Tibial nerve (tissue), 4 donors: Measurements from ENCODE around the gene TRIM52. TPM values are rescaled to one million over a fixed set of nuclear protein-coding genes. Genes with fewer than 3 reads are reported as not detected.
"Not testable (repeated sequence)": the region's sequence is repeated elsewhere in the genome, so short reads cannot be mapped to it uniquely, and the experiment has no call there.

ENCODE experiments used
- DNase-seq, 2 donors: peaks; one replicate each; pipeline ENCODE4 v3.0.0-alpha.2; 2019; ENCODE audit warnings: low spot score in 2 of 2
- H3K27ac ChIP-seq, 4 donors: fragments of 200-600 bp; sonication (generic) in 3 of 4; one replicate each; pipeline ENCODE4 v1.5.1; 2017 to 2019; ENCODE audit warnings: mild to moderate bottlenecking in 1 of 4
- H3K27me3 ChIP-seq, 2 donors: fragments of 200-600 bp; sonication (generic) in 1 of 2; one replicate each; pipeline versions ENCODE4 v1.5.1 to v1.6.0; 2017 to 2019
- H3K36me3 ChIP-seq, 3 donors: fragments of 200-600 bp; sonication (generic); one replicate each; pipeline ENCODE4 v1.5.1; 2018 to 2019
- H3K4me1 ChIP-seq, 4 donors: fragments of 200-600 bp; sonication (generic) in 3 of 4; one replicate each; pipeline ENCODE4 v1.5.1; 2017 to 2019
- H3K4me3 ChIP-seq, 4 donors: fragments of 200-600 bp; sonication (generic) in 3 of 4; one replicate each; pipeline ENCODE4 v1.5.1; 2017 to 2019; ENCODE audit warnings: mild to moderate bottlenecking in 1 of 4, moderate library complexity in 1 of 4
- H3K9me3 ChIP-seq, 4 donors: fragments of 200-600 bp; sonication (generic) in 3 of 4; one replicate each; pipeline ENCODE4 v1.5.1; 2017 to 2019
- CTCF ChIP-seq, 5 experiments: fragments of 200-600 bp in 3 of 5; fragments of 450-650 bp in 2 of 5; sonication (generic) in 3 of 5; IDR thresholded peaks; one replicate each; pipeline ENCODE4 v1.5.1; 2016 to 2019; ENCODE audit warnings: antibody characterized with exemption in 5 of 5, mild to moderate bottlenecking in 3 of 5, moderate library complexity in 2 of 5
- EP300 ChIP-seq, 2 donors: sonication (generic); formaldehyde crosslinking; IDR thresholded peaks; one replicate each; pipeline ENCODE4 v1.6.1; 2017; ENCODE audit warnings: antibody characterized with exemption in 2 of 2, mild to moderate bottlenecking in 1 of 2
- POLR2A ChIP-seq, 2 donors: fragments of 450-650 bp; IDR thresholded peaks; one replicate each; pipeline ENCODE4 v1.6.1; 2017; ENCODE audit warnings: antibody characterized with exemption in 2 of 2, mild to moderate bottlenecking in 2 of 2, moderate library complexity in 2 of 2
- WGBS, 2 donors: methylation state at CpG; one replicate each; pipeline ENCODE4 v1.1.5; 2018; 5-methylcytosine and 5-hydroxymethylcytosine counted together
- total RNA-seq, 4 donors: library from RNA; depleted of rRNA; stranded (reverse); fragments of >200 nt; gene quantifications; one replicate each; pipeline ENCODE4 v1.1.0, GENCODE V29; 2016

TRIM52 gene
- total RNA-seq: 10 to 100 TPM; 12.3 to 20.3 (median 16.4) TPM

DNA sequence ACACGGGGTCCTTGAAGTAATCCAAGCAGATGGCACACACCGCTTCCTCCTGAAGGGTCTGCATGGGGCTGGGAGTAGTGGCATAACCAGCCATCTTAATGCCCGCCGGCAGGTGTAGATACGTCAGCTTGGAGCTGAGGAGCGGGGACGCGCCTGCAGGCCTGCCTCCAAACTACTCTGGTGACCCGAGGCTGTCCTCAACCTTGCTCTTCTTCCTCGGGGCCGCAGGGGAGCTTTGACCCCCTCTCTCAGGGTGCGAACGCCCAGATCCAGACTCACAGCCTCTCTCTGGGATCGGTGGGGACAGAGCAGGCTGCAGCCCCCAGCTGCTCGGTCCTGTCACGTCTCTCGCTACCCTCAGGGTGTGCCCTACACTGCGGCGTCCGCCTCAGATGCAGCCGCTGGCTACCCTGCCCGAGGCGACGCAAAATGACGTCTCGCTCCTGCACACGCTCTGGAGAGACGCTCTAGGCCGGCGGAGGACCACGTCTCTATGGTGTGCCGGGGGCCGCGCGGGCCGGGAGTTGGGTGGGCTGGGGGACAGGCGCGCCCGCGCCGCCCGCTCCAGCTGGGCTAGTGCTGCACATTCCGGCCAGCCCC is at the start of gene TRIM52:
Gene TRIM52 (minus strand): TSS at position 424 of the 600 bp plus-strand sequence. CDS start 330 bp downstream, at position 94.
- H3K9me3 ChIP-seq: no peaks in the 10 kb centered on the region
- peaks cover 0 to 65% (median 39%) of the 10 kb centered on the region in 4 donors for H3K4me1 ChIP-seq
- 0% methylated on average over 23 to 26 of the region's 43 CpGs for WGBS, 2 donors
- peak within 1 kb of the TSS; percentile 55 to 93 (median 82) for H3K4me3 ChIP-seq
- H3K27ac ChIP-seq: peak within 1 kb of the TSS; percentile 77 to 100 (median 98)
- no peaks in the 10 kb centered on the region for H3K27me3 ChIP-seq
- TF ChIP-seq EP300 (IDR thresholded peaks at IDR 0.05) (peak in 1 of 2 donors; percentile 95), POLR2A (IDR thresholded peaks at IDR 0.05) (peak; percentile 76 to 78), CTCF (IDR thresholded peaks at IDR 0.05) (peak in 1 of 5 experiments; percentile 21)
- peaks cover 0 to 21% (median 0%) of the 10 kb centered on the region in 3 donors for H3K36me3 ChIP-seq
- peak; percentile 73 to 82 for DNase-seq

GRCh38 chr5:181287331-181287730 is 26.4 kb upstream of the TRIM52 start:
- 77 to 79% methylated on average over 1 of the region's 1 CpG for WGBS, 2 donors
- H3K27ac ChIP-seq: not testable (repeated sequence)

GRCh38 chr5:181285962-181286705 is 25.2 kb upstream of the TRIM52 start:
- not testable (repeated sequence) for DNase-seq, H3K4me1 ChIP-seq, H3K27ac ChIP-seq, H3K9me3 ChIP-seq, H3K4me3 ChIP-seq, H3K27me3 ChIP-seq
- WGBS, 2 donors: 95% methylated on average over 9 to 10 of the region's 10 CpGs
- H3K36me3 ChIP-seq: peaks cover 0 to 15% (median 0%) of the 10 kb centered on the region in 3 donors

More at GRCh38 chr5:181287331-181287730, 26.4 kb upstream of the TRIM52 start:
- not testable (repeated sequence) for DNase-seq, H3K4me3 ChIP-seq, H3K4me1 ChIP-seq, H3K9me3 ChIP-seq, H3K27me3 ChIP-seq
- peaks cover 0 to 15% (median 0%) of the 10 kb centered on the region in 3 donors for H3K36me3 ChIP-seq

DNA sequence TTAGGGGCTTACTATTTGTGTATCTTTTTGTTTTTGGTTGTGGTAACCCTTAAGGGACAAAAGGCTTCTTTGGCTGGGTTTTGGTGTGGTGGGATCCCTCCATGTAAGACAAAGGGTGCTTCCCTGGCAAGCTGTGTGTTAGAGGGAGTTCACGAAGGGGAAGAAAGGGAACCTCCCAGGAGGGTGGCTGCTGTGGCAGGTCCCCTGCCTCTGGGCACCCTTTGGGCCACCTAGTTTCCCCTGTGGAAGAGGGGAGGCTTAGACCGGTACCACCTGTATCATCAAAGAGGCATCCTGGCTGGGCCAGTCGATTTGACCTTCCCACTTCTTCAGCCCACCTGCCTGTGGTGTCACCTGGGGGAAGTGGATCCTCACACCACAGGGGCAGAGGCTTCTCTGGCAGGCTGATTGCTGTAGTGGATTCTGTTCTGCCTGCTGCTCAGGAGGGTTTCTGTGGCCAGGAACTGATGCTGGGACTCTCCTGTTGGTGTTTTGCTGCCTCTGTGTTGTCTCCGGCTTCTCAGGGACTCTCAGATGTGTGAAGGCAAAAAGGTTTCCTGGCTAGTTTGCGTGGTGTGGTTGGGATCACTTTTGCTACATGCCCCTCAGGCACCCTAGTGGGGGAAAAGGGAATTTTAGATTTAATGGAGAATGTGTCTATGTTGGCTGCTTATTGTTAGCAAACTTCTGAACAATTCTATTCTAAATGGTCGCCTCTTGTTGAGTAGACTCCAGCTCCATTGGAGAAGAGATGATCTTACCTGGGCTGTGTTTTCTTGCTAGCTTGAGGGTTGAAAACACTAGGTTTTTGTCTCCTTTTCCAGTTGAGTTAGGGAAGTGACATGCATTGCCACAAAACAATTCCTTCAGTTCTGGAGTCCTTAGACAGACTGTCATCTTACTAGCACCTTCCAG is 23.2 kb upstream of the TRIM52 start:
- WGBS, 2 donors: 55 to 64% methylated on average over 5 to 6 of the region's 6 CpGs
- not testable (repeated sequence) for H3K4me3 ChIP-seq, DNase-seq, H3K9me3 ChIP-seq, H3K27me3 ChIP-seq, H3K27ac ChIP-seq, H3K4me1 ChIP-seq
- peaks cover 0 to 15% (median 0%) of the 10 kb centered on the region in 3 donors for H3K36me3 ChIP-seq
- TF ChIP-seq CTCF (IDR thresholded peaks at IDR 0.05): peak in 1 of 5 experiments; percentile 17

- no peak overlapping the region for H3K4me3 ChIP-seq
- H3K36me3 ChIP-seq: peaks cover 0 to 15% (median 0%) of the 10 kb centered on the region in 3 donors
- 85 to 89% methylated on average over 13 of the region's 13 CpGs for WGBS, 2 donors
- no peaks in the 10 kb centered on the region for H3K9me3 ChIP-seq
- no peak overlapping the region for H3K27ac ChIP-seq
- no peaks in the 10 kb centered on the region for H3K4me1 ChIP-seq
- H3K27me3 ChIP-seq: no peaks in the 10 kb centered on the region
- TF ChIP-seq POLR2A (IDR thresholded peaks at IDR 0.05) (no peak), EP300 (IDR thresholded peaks at IDR 0.05) (no peak), CTCF (IDR thresholded peaks at IDR 0.05) (no peak)
- no peak for DNase-seq
Observed at GRCh38 chr5:181283347-181283746, 22.4 kb upstream of the TRIM52 start.
